HepG2 (cell line): Measurements from ENCODE around the gene PDP2. TPM values are rescaled to one million over a fixed set of nuclear protein-coding genes. Genes with fewer than 3 reads are reported as not detected.

Experiments used
- ARNTL ChIP-seq: sonication (generic); formaldehyde crosslinking; IDR thresholded peaks from 2 replicates; pipeline ENCODE4 v1.4.0; 2020; ENCODE audit warnings: mild to moderate bottlenecking, missing genetic modification reagents
- HDAC2 ChIP-seq: sonication (generic); formaldehyde crosslinking; IDR thresholded peaks from 2 replicates; pipeline ENCODE4 v1.4.0; 2020; ENCODE audit warnings: missing genetic modification reagents
- JDP2 ChIP-seq: sonication (generic); formaldehyde crosslinking; IDR thresholded peaks from 2 replicates; pipeline ENCODE4 v1.8.1; 2022; ENCODE audit warnings: missing genetic modification reagents, borderline replicate concordance
- KIAA2018 ChIP-seq: sonication (generic); formaldehyde crosslinking; IDR thresholded peaks from 2 replicates; pipeline ENCODE4 v1.5.0; 2020; ENCODE audit warnings: mild to moderate bottlenecking, missing genetic modification reagents, borderline replicate concordance
- SALL2 ChIP-seq: sonication (generic); formaldehyde crosslinking; IDR thresholded peaks from 2 replicates; pipeline ENCODE4 v1.8.1; 2023; ENCODE audit warnings: mild to moderate bottlenecking, missing genetic modification reagents, inconsistent platforms
- SIN3B ChIP-seq: fragments of 150-350 bp; IDR thresholded peaks from 2 replicates; pipeline ENCODE4 v1.6.1; 2014; ENCODE audit warnings: low read length
- STAG1 ChIP-seq: sonication (generic); formaldehyde crosslinking; IDR thresholded peaks from 2 replicates; pipeline ENCODE4 v1.4.0; 2020; ENCODE audit warnings: missing genetic modification reagents
- XRCC5 ChIP-seq: fragments of 200-400 bp; formaldehyde crosslinking; optimal IDR thresholded peaks from 2 replicates; pipeline ENCODE3; 2017; ENCODE audit warnings: mild to moderate bottlenecking, low read length
- ZC3H4 ChIP-seq: sonication (generic); formaldehyde crosslinking; IDR thresholded peaks from 2 replicates; pipeline ENCODE4 v1.4.0; 2020; ENCODE audit warnings: missing genetic modification reagents, borderline replicate concordance
- ZKSCAN1 ChIP-seq: fragments of 150-350 bp; IDR thresholded peaks from 2 replicates; pipeline ENCODE4 v1.6.1; 2014; ENCODE audit warnings: low read length
- ZMAT3 ChIP-seq: sonication (generic); formaldehyde crosslinking; conservative IDR thresholded peaks from 2 replicates; pipeline ENCODE4 v1.7.0; 2021; ENCODE audit warnings: missing genetic modification reagents
- ZNF256 ChIP-seq: sonication (generic); formaldehyde crosslinking; conservative IDR thresholded peaks from 2 replicates; pipeline ENCODE4 v1.4.0; 2020; ENCODE audit warnings: missing genetic modification reagents
- ZNF431 ChIP-seq: sonication (generic); formaldehyde crosslinking; IDR thresholded peaks from 2 replicates; pipeline ENCODE4 v1.9.0; 2022; ENCODE audit warnings: missing genetic modification reagents, low read depth, mild to moderate bottlenecking, borderline replicate concordance
- ZNF484 ChIP-seq: sonication (generic); formaldehyde crosslinking; IDR thresholded peaks from 2 replicates; pipeline ENCODE4 v1.5.1; 2020; ENCODE audit warnings: mild to moderate bottlenecking, low read depth, missing genetic modification reagents, borderline replicate concordance
- ZNF580 ChIP-seq: IDR thresholded peaks from 2 replicates; pipeline ENCODE4 v1.6.1; 2016; ENCODE audit warnings: low read depth, borderline replicate concordance
- ZNF615 ChIP-seq: sonication (generic); formaldehyde crosslinking; IDR thresholded peaks from 2 replicates; pipeline ENCODE4 v1.5.0; 2020; ENCODE audit warnings: mild to moderate bottlenecking, missing genetic modification reagents, borderline replicate concordance
- ZNF775 ChIP-seq: sonication (generic); formaldehyde crosslinking; IDR thresholded peaks from 2 replicates; pipeline ENCODE4 v1.4.0; 2020; ENCODE audit warnings: missing genetic modification reagents, mild to moderate bottlenecking, moderate library complexity, borderline replicate concordance
- ZNF784 ChIP-seq: sonication (generic); formaldehyde crosslinking; IDR thresholded peaks from 2 replicates; pipeline ENCODE4 v1.5.1; 2020; ENCODE audit warnings: missing genetic modification reagents, mild to moderate bottlenecking, borderline replicate concordance
- polyA plus RNA-seq, 8 experiments: library from polyadenylated mRNA; depleted of rRNA in 3 of 8; stranded (reverse) in 7 of 8; unstranded in 1 of 8; fragments of >200 nt; fragmentation: Illumina TruSeq in 4 of 8; extraction: Trizol in 4 of 8; gene quantifications; 2 replicates each; pipeline versions ENCODE4 v1.2.1 to v1.2.3, GENCODE V29; 2011 to 2016; ENCODE audit warnings: low read depth in 4 of 8, missing spikeins in 1 of 8, mixed read lengths in 1 of 8; ENCODE audit not compliant: insufficient read depth in 1 of 8
- total RNA-seq, 5 experiments: library from RNA; depleted of rRNA; stranded (reverse); fragments of >200 nt; fragmentation: Illumina TruSeq; extraction: Trizol; gene quantifications; 2 replicates each; pipeline ENCODE4 v1.2.3, GENCODE V29; 2016; ENCODE audit warnings: low read depth in 1 of 5

The PDP2 gene
- total and polyA plus RNA-seq, 2 of the 13 experiments (the other 11 are each of a cell fraction or from before 2014, with no cell fraction given): 12.8 to 15.8 TPM

GRCh38 chr16:66934138-66934838, 54.0 kb downstream of the PDP2 start, which contains the start of gene CIAO2B (continued):
- peak; percentile 93 for TF ChIP-seq ZNF580
- TF ChIP-seq ZNF256 (CRISPR knock-in tag): peak; percentile 94
- TF ChIP-seq ZNF431: peak; percentile 77
- no peak for TF ChIP-seq JDP2 (CRISPR knock-in tag)
- no peak for TF ChIP-seq KIAA2018 (CRISPR knock-in tag)
- peak; percentile 97 for TF ChIP-seq ZMAT3 (CRISPR knock-in tag)
- TF ChIP-seq ZNF775: no peak
- peak; percentile 21; the same call in 1 of the 2 replicates for TF ChIP-seq STAG1
- TF ChIP-seq ZC3H4 (CRISPR knock-in tag): no peak
- TF ChIP-seq SALL2 (CRISPR knock-in tag): peak; percentile 99
- no peak for TF ChIP-seq ZKSCAN1
- peak; percentile 78; the same call in 1 of the 2 replicates for TF ChIP-seq SIN3B
- peak; percentile 76 for TF ChIP-seq XRCC5
- TF ChIP-seq HDAC2: peak; percentile 94
- TF ChIP-seq ZNF484: peak; percentile 71; the same call in 1 of the 2 replicates
- TF ChIP-seq ZNF615 (CRISPR knock-in tag): peak; percentile 95
- TF ChIP-seq ZNF784 (CRISPR knock-in tag): no peak; the same call in 1 of the 2 replicates
- TF ChIP-seq ARNTL (CRISPR knock-in tag): 0 out of 2 replicates have a peak, but pooled peaks have one; percentile 19
